ENCODE results near the gene CENPM. TPM values are rescaled to one million over a fixed set of nuclear protein-coding genes. Genes with fewer than 3 reads are reported as not detected.
"Not testable (repeated sequence)": the region's sequence is repeated elsewhere in the genome, so short reads cannot be mapped to it uniquely, and the experiment has no call there.

The CENPM gene
- total and polyA plus RNA-seq, 4 donors: 0.17 to 26.3 (median 2.3) TPM

GRCh38 chr22:41952713-41953112 is 5.8 kb upstream of the CENPM start:
- Histone ChIP-seq H3K4me3 (ENCODE audit: low read depth in 1 of 3, low read length in 3 of 3) (no peak overlapping the region), H3K27ac (ENCODE audit: low read depth in 1 of 2, low read length in 2 of 2) (no peak overlapping the region), H3K27me3 (ENCODE audit: control insufficient read depth in 4 of 4, insufficient read depth in 4 of 4, low read length in 3 of 4) (no peaks in the 10 kb centered on the region), H3K9me3 (ENCODE audit: control insufficient read depth in 4 of 4, low read length in 3 of 4) (no peaks in the 10 kb centered on the region), H3K4me1 (ENCODE audit: control insufficient read depth in 4 of 4, insufficient read depth in 4 of 4, low read length in 3 of 4) (peaks cover 0 to 3% (median under 1%) of the 10 kb centered on the region in 4 donors), H3K9ac (ENCODE audit: low read depth in 1 of 2, low read length in 2 of 2) (no peak overlapping the region), H3K36me3 (ENCODE audit: control insufficient read depth in 4 of 4, insufficient read depth in 3 of 4, low read depth in 1 of 4, low read length in 3 of 4) (no peaks in the 10 kb centered on the region)
- DNase-seq (ENCODE audit: low spot score): no peak
- no peak for TF ChIP-seq MAX (IDR thresholded peaks at IDR 0.05)
- no peak for TF ChIP-seq FOXA2 (IDR thresholded peaks at IDR 0.05)
- TF ChIP-seq RXRA (IDR thresholded peaks at IDR 0.05): no peak
- TF ChIP-seq GABPA (IDR thresholded peaks at IDR 0.05 in 1 of 2, conservative IDR thresholded peaks at IDR 0.05 in 1 of 2): no peak
- TF ChIP-seq HNF4A (conservative IDR thresholded peaks at IDR 0.05): no peak
- TF ChIP-seq RAD21 (IDR thresholded peaks at IDR 0.05): no peak
- no peak for TF ChIP-seq ATF3 (IDR thresholded peaks at IDR 0.05)
- TF ChIP-seq FOXA1 (IDR thresholded peaks at IDR 0.05): no peak
- TF ChIP-seq SP1 (IDR thresholded peaks at IDR 0.05): no peak
- TF ChIP-seq JUND (IDR thresholded peaks at IDR 0.05): no peak
- WGBS: 95% methylated on average over 2 of the region's 2 CpGs

- 72% methylated on average over 16 of the region's 16 CpGs for WGBS
- H3K9ac ChIP-seq (ENCODE audit: low read depth in 1 of 2, low read length in 2 of 2): no peak within 1 kb of the TSS
- TF ChIP-seq HNF4A (conservative IDR thresholded peaks at IDR 0.05) (no peak), YY1 (IDR thresholded peaks at IDR 0.05) (no peak), ZBTB33 (IDR thresholded peaks at IDR 0.05) (no peak), ATF3 (IDR thresholded peaks at IDR 0.05) (no peak), FOXA1 (IDR thresholded peaks at IDR 0.05) (no peak), SP1 (IDR thresholded peaks at IDR 0.05) (no peak)
- no peaks in the 10 kb centered on the region for H3K9me3 ChIP-seq (ENCODE audit: control insufficient read depth in 4 of 4, low read length in 3 of 4)
- no peak for DNase-seq (ENCODE audit: low spot score)
- no peaks in the 10 kb centered on the region for H3K27me3 ChIP-seq (ENCODE audit: control insufficient read depth in 4 of 4, insufficient read depth in 4 of 4, low read length in 3 of 4)
- peaks cover 0 to 1% (median 0%) of the 10 kb centered on the region in 4 donors for H3K4me1 ChIP-seq (ENCODE audit: control insufficient read depth in 4 of 4, insufficient read depth in 4 of 4, low read length in 3 of 4)
- H3K27ac ChIP-seq (ENCODE audit: low read depth in 1 of 2, low read length in 2 of 2): no peak within 1 kb of the TSS
- H3K4me3 ChIP-seq (ENCODE audit: low read depth in 1 of 3, low read length in 3 of 3): no peak within 1 kb of the TSS
- H3K36me3 ChIP-seq (ENCODE audit: control insufficient read depth in 4 of 4, insufficient read depth in 3 of 4, low read depth in 1 of 4, low read length in 3 of 4): no peaks in the 10 kb centered on the region
Measured at GRCh38 chr22:41951898-41952474, 5.0 kb upstream of the CENPM start, which contains the start of gene SMIM45. Gene SMIM45, plus strand, starts transcription at chr22:41952150.

- TF ChIP-seq SP1 (IDR thresholded peaks at IDR 0.05) (no peak), ZBTB33 (IDR thresholded peaks at IDR 0.05) (no peak), ATF3 (IDR thresholded peaks at IDR 0.05) (no peak), RXRA (IDR thresholded peaks at IDR 0.05) (no peak), GABPA (IDR thresholded peaks at IDR 0.05 in 1 of 2, conservative IDR thresholded peaks at IDR 0.05 in 1 of 2) (no peak), NR2F2 (IDR thresholded peaks at IDR 0.05) (no peak), EGR1 (IDR thresholded peaks at IDR 0.05; ENCODE audit: low read depth in 2 of 2) (no peak)
- Histone ChIP-seq H3K9ac (ENCODE audit: low read depth in 1 of 2, low read length in 2 of 2) (no peak overlapping the region), H3K27ac (ENCODE audit: low read depth in 1 of 2, low read length in 2 of 2) (no peak overlapping the region), H3K36me3 (ENCODE audit: control insufficient read depth in 4 of 4, insufficient read depth in 3 of 4, low read depth in 1 of 4, low read length in 3 of 4) (no peaks in the 10 kb centered on the region), H3K4me1 (ENCODE audit: control insufficient read depth in 4 of 4, insufficient read depth in 4 of 4, low read length in 3 of 4) (peaks cover 3 to 16% (median 11%) of the 10 kb centered on the region in 4 donors), H3K4me3 (ENCODE audit: low read depth in 1 of 3, low read length in 3 of 3) (no peak overlapping the region), H3K9me3 (ENCODE audit: control insufficient read depth in 4 of 4, low read length in 3 of 4) (no peaks in the 10 kb centered on the region), H3K27me3 (ENCODE audit: control insufficient read depth in 4 of 4, insufficient read depth in 4 of 4, low read length in 3 of 4) (no peaks in the 10 kb centered on the region)
- WGBS: 94% methylated on average over 7 of the region's 7 CpGs
- no peak for DNase-seq (ENCODE audit: low spot score)
Measured at GRCh38 chr22:41949297-41949965, 2.5 kb upstream of the CENPM start.

- not testable (repeated sequence) for H3K27ac ChIP-seq (ENCODE audit: low read depth in 1 of 2, low read length in 2 of 2); H3K36me3 ChIP-seq (ENCODE audit: control insufficient read depth in 4 of 4, insufficient read depth in 3 of 4, low read depth in 1 of 4, low read length in 3 of 4); H3K4me3 ChIP-seq (ENCODE audit: low read depth in 1 of 3, low read length in 3 of 3); H3K9me3 ChIP-seq (ENCODE audit: control insufficient read depth in 4 of 4, low read length in 3 of 4); DNase-seq (ENCODE audit: low spot score); H3K27me3 ChIP-seq (ENCODE audit: control insufficient read depth in 4 of 4, insufficient read depth in 4 of 4, low read length in 3 of 4); H3K9ac ChIP-seq (ENCODE audit: low read depth in 1 of 2, low read length in 2 of 2)
- WGBS: 92% methylated on average over 8 of the region's 8 CpGs
- peaks cover 3 to 16% (median 11%) of the 10 kb centered on the region in 4 donors for H3K4me1 ChIP-seq (ENCODE audit: control insufficient read depth in 4 of 4, insufficient read depth in 4 of 4, low read length in 3 of 4)
Measured at GRCh38 chr22:41948928-41949296, 2.0 kb upstream of the CENPM start.
